Measurements from ENCODE around the gene CCDC9.
"Not testable (repeated sequence)": the region's sequence is repeated elsewhere in the genome, so short reads cannot be mapped to it uniquely, and the experiment has no call there.

Gene CCDC9

GRCh38 chr19:47300867-47301266 lies 44.5 kb downstream of the CCDC9 start:
- DNase-seq (ENCODE audit: low read depth) = not testable (repeated sequence)

- DNase-seq (ENCODE audit: low read depth) = no peak
These were observed 45.9 kb downstream of the CCDC9 start for GRCh38 chr19:47302249-47302648.

GRCh38 chr19:47303966-47304365 lies 47.6 kb downstream of the CCDC9 start:
- no peak for DNase-seq (ENCODE audit: low read depth)

GRCh38 chr19:47305309-47305751 lies 49.0 kb downstream of the CCDC9 start:
- DNase-seq (ENCODE audit: low read depth) = peak; percentile 25

DNA sequence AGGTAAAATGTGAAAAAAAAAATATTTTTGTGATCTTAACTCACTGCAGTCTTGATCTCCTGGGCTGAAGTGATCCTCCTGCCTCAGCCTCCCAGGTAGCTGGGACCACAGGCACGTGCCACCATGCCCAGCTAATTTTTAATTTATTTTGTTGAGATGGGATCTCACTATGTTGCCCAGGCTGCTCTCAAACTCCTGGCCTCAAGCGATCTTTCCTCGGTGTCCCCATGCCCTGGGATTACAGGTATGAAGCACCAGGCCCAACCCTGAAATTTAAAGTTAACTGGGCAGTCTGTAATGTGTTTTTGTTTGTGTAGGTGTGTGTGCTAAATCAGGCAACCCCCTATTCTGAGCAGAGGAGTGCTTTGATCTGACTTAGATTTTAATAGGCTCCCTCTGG lies 50.0 kb downstream of the CCDC9 start:
- no peak for DNase-seq (ENCODE audit: low read depth)

- DNase-seq (ENCODE audit: low read depth) = no peak
These were observed 52.7 kb downstream of the CCDC9 start for GRCh38 chr19:47309038-47309437.

DNA sequence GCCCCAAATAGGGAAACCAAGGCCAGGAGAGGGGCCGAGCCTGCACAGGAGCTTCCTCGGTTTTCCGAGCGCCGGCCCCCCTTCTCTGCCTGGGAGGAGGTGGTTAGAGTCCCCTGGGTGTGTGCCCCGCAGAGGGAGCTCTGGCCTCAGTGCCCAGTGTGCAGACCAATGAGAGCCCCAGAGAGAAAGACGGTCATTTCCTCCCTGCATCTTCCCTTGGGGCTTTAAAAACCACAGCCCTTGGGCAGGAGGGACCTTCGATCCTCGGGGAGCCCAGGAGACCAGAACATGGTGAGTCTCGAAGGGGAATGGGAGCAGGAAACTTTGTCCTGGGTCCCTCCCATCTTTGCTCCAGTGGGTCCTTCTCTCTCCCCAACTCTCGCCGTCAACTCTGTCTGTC lies 53.3 kb downstream of the CCDC9 start, which contains the start of gene C5AR1:
C5AR1 (plus strand) TSS at position 254 of the 400 bp plus-strand sequence; CDS start at position 289, 35 bp downstream.
- no peak for DNase-seq (ENCODE audit: low read depth)

DNA sequence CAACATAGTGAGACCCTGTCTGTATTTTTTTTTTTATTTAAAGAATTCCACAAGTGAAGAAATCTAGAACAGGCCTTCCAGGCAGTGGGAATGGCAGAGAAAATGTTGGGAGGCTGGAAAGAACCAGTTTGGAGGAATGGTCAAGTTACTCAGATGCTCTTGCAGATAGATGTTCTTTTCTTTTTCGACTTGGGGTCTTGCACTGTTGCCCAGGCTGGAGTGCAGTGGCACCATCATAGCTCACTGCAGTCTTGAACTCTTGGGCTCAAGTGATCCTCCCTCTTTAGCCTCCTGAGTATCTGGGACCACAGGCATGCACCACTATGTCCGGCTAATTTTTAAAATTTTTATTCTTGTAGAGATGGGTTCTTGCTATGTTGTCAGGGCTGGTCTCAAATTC lies 54.0 kb downstream of the CCDC9 start:
- no peak for DNase-seq (ENCODE audit: low read depth)

GRCh38 chr19:47310819-47311218 lies 54.5 kb downstream of the CCDC9 start:
- DNase-seq (ENCODE audit: low read depth) = no peak

DNA sequence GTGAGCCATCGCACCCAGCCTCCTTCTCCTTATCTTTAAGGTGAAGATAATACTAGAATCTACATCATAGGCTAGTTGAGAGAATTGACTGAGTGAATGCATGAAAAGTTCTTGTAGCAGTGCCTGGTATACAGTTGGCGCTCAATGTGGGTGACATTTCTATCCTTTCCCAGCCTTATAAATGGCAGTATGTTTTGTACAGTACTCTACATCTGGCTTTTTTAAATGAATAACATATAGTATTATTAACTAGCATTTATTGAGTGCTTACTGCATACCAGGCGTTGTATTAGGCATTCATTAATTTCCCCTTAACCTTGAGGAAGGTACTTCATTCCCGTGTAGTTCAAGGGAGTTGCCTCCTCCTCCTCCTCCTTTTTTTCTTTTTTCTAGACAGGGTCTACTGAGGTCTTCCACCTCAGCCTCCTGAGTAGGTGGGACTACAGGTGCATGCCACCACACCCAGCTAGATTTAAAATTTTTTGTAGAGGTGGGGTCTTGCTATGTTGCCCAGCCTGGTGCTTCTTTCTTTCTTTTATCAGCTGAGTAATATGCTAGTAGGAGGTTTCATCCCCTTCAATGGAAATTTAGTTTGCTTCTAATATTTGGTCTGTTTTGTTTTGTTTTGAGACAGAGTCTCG lies 56.2 kb downstream of the CCDC9 start:
- no peak for DNase-seq (ENCODE audit: low read depth)

DNA sequence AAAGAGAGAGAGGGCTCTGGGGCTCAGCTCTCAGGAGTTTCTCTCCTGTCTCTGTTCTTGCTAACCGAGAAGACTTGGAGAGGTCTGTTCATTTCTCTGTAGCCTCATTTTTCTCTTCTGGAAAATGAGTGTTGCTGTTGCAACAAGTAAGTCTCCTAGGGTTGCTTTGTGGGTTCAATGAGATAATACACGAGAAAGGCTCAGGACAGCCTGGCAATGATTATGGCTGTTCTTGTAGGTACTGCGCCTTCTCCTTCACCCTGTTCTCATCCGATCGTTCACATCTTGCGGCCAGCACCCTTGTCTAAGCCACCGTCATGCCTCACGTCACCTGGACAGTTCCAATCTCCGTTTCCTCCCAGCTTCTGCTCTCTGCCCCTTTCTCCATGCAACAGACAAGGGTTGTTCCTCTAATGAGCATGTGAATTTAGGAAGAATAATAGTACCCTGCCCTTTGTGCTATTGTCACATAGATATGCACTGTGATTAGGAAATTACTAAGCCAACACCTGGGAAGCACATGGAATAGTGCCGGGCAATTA lies 57.5 kb downstream of the CCDC9 start:
- DNase-seq (ENCODE audit: low read depth) = no peak

GRCh38 chr19:47315125-47315821 lies 58.9 kb downstream of the CCDC9 start:
- DNase-seq (ENCODE audit: low read depth) = no peak

GRCh38 chr19:47316513-47316912 lies 60.2 kb downstream of the CCDC9 start:
- DNase-seq (ENCODE audit: low read depth) = no peak

DNA sequence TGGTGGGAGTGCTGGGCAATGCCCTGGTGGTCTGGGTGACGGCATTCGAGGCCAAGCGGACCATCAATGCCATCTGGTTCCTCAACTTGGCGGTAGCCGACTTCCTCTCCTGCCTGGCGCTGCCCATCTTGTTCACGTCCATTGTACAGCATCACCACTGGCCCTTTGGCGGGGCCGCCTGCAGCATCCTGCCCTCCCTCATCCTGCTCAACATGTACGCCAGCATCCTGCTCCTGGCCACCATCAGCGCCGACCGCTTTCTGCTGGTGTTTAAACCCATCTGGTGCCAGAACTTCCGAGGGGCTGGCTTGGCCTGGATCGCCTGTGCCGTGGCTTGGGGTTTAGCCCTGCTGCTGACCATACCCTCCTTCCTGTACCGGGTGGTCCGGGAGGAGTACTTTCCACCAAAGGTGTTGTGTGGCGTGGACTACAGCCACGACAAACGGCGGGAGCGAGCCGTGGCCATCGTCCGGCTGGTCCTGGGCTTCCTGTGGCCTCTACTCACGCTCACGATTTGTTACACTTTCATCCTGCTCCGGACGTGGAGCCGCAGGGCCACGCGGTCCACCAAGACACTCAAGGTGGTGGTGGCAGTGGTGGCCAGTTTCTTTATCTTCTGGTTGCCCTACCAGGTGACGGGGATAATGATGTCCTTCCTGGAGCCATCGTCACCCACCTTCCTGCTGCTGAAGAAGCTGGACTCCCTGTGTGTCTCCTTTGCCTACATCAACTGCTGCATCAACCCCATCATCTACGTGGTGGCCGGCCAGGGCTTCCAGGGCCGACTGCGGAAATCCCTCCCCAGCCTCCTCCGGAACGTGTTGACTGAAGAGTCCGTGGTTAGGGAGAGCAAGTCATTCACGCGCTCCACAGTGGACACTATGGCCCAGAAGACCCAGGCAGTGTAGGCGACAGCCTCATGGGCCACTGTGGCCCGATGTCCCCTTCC lies 63.9 kb downstream of the CCDC9 start:
- DNase-seq (ENCODE audit: low read depth) = no peak

Data from stimulated activated CD8-positive, alpha-beta memory T cell treated with anti-CD3 and anti-CD28 coated beads, Interleukin-15, amount 100 ng/mL, for 24 hours (primary cell).